ENCODE measurements around the gene MAML2.

GRCh38 chr11:96173906-96174305, 169.1 kb downstream of the MAML2 start:
- TF ChIP-seq POLR2AphosphoS5 (IDR thresholded peaks at IDR 0.05), result no peak
- TF ChIP-seq CTCF (IDR thresholded peaks at IDR 0.05), result no peak
